GM18517 (cell line): ENCODE measurements around the gene CAB39L.

Experiments used
- ATAC-seq: cut with Tn5 transposase; IDR thresholded peaks from one replicate; pipeline ENCODE4 v1.9.1; 2021; ENCODE audit warnings: mild to moderate bottlenecking, moderate library complexity; ENCODE audit not compliant: unreplicated experiment

CAB39L gene

DNA sequence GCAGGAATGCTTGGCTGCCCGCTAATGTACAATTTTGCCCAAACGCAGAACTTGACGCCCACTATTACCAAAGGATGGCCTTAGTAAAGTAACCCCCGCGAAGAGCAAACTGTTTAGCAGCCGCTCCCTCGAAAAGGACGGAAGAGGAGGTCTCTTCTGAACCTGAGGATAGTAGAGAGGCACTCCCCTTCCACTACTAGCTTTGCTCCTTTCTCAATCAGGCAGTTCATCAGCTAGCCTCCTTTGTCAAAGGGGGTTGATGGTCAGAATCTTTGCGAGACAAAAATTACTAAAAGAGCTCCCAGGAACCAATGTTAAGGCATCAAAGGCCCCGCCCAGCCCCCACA is 534 bp downstream of the CAB39L start:
- no peak for ATAC-seq

DNA sequence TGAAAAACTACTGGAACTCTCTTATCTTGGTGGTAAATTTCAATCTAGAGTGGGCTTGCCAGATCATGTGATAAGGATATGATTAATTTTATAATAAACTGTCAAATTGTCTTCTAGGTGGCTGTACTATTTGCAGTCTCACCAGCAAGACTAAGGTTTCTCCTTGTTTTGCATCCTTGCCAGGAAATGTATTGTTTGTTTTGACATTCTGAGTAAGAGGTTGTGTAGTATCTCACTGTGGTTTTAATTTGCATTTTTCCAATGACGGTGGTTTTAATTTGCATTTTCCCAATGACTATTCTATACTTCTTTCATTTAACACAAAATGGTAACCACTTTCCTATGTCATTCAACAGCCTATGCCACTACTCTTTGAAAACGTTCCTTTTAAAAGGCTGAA is 2.0 kb downstream of the CAB39L start:
- no peak for ATAC-seq

- no peak for ATAC-seq
Measured at GRCh38 chr13:49441312-49441711, 2.6 kb downstream of the CAB39L start.

GRCh38 chr13:49439609-49440008 is 4.3 kb downstream of the CAB39L start:
- no peak for ATAC-seq

GRCh38 chr13:49437705-49438104 is 6.2 kb downstream of the CAB39L start:
- no peak for ATAC-seq

DNA sequence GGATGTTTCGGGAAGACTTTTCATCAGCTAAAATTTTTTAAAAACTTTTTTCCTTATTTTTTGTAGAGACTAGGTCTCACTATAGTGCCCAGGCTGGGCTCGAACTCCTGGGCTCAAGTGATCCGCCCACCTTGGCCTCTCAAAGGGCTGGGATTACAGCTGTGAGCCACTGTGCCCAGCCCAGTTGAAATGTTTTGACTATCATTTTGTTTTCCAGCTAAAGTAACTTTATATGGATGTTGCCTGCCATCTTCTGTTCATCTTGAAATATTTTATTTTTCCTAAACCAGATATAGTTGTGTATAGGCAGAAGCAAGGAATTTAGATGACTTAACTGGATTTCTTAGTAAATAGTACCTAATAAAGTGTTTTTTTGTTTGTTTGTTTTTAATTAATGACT is 7.0 kb downstream of the CAB39L start:
- ATAC-seq, result no peak

DNA sequence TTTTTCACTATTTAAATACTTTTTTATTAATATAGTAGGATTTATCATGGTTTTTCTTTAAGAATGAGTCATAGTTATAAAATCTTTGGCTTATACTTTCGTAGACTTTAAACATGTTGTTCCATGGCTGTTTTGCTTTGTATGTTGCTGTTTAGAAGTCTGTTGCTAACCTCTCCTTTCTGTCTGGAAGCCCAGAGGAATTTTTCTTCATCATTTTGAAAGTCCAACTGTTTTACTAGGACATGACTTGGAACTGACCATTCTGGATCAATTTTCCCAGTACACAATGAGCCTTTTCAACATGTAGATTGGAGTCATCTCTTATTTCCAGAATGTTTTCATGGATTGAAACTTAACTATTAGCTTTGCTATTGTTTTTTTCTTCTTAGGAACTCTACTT is 7.9 kb downstream of the CAB39L start:
- no peak for ATAC-seq

GRCh38 chr13:49429121-49429520 is 14.7 kb downstream of the CAB39L start:
- ATAC-seq, result no peak

GRCh38 chr13:49428041-49428763 is 15.7 kb downstream of the CAB39L start:
- no peak for ATAC-seq

DNA sequence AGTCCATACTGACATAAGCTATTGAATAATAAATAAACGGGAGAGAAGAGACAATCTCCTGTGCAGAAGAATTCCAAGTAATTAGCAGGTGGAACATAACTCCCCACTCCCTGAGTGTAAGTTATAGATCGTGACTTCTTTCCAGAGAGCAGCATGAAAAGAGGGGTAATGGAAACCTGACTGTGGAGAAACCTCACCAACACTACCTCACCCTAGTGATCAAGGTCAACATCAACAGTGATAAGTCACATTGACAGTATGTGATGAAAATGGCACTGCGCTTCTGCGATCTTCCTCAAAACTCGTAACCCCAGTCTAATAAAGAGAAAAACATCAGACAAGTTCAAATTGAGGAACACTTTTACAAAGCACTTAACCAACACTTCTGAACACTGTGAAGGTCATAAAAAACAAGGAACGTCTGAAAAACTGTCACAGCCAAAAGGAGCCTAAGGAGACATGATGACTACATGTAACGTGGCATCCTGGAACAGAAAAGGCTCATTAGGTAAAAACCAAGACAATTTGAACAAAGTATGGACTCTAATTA is 19.8 kb downstream of the CAB39L start:
- no peak for ATAC-seq

DNA sequence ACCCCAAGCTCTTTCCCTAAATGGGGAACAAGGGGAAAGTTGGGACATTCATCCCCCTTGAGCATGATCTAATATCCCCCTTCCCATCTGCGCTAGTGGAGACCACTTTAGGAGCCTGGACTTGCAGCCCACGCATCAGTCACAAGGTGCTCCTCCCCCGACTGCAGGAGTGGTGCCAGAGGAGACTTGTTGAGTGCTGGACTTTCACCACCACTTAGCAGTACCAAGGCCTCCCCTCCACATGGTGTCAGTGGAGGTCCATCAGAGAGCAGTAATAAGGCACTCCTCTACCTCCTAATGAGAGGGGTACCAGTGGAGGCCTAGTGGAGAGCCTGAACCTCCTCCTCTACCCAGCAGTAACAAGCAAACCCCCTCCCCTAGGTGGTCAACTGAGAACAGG is 22.5 kb downstream of the CAB39L start:
- ATAC-seq, result no peak

- no peak for ATAC-seq
Measured at GRCh38 chr13:49419276-49419675, 24.6 kb downstream of the CAB39L start.

DNA sequence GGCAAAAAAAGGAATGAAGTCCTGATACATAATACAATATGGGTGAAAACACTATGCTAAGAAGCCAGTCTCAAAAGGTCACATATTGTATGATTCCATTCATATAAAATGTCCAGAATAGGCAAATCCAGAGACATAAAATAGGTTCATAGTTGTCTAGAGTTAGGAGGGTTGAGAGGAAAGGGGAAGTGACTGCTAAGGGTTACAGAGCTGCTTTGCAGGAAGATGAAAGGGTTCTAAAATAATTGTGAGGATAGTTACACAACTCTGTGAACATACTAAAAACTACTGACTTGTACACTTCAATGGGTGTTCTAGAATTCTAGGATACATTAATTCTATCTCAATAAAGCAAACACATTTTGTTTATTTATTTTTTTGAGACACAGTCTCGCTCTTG is 25.7 kb downstream of the CAB39L start:
- no peak for ATAC-seq

- no peak for ATAC-seq
Measured at GRCh38 chr13:49417161-49417560, 26.7 kb downstream of the CAB39L start.

DNA sequence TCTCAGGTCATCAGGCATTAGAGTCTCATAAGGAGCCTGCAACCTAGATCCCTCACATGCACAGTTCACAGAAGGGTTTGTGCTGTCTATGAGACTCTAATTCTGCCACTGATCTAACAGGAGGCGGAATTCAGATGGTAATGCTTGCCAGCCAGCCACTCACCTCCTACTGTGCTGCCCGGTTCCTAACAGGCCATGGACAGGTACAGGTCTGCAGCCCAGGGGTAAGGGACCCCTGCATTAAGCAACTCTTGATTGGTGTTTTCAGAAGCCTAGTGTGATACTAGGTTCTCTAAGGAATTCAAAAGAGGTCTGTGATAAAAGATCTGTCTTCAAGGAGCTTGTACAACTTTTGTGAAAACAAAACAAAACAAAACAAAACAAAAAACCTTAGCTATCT is 31.1 kb downstream of the CAB39L start:
- ATAC-seq, result no peak

DNA sequence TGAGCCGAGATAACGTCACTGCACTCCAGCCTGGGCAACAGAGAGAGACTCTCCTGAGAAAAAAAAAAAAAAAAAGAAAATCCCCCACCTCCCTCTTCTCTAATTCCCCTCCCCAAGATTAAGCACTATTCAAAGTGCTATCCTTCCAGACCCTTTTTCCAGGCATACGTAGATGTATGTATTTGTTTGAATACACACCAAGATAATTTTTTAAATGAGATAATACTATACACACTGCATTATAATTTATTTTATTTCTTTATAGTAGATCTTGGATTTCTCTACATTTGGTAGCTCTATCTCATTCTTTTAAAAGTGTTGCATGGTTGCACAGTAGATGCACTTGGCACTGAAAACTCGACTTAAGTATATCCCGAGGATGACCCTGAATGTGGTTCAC is 32.5 kb downstream of the CAB39L start:
- ATAC-seq, result no peak

GRCh38 chr13:49410477-49410876 is 33.4 kb downstream of the CAB39L start:
- no peak for ATAC-seq

DNA sequence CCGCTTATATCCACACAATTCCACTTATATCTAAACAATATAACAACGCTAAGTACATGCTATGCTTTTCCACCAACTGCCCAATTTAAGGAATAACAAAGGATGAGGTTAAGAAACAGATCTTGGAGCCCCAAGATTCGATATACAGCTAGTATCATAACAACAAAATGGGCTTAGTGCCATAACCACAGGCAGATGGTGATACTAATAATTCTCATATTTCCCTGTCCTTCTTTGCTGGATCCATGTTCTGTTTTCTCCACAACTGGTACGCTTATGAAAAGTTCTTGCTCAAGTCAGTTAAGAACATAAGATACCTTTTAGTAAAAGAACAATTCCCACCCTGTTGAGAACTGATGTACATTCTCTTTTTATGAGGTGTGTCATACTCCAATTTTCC is 33.9 kb downstream of the CAB39L start:
- no peak for ATAC-seq

DNA sequence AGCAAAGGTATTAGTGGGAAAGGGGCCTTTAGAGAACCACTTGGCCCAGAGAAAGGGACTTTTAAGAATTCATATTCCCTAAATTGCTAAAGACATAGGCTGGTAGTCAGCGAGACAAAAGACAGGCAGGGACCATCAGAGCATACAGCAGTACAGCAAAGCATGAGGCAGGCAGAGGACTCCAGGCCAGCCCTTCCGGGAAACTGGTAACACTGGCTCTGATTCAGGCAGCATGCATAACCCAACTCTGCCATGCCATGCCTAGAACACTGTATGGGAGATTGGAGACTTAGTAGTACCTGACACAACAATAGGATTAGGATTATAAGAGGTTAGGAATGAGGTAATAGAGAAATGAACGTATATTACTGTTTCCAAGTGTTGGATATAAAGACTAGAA is 34.9 kb downstream of the CAB39L start:
- ATAC-seq, result no peak

- ATAC-seq, result no peak
Measured at GRCh38 chr13:49407936-49408335, 35.9 kb downstream of the CAB39L start.

DNA sequence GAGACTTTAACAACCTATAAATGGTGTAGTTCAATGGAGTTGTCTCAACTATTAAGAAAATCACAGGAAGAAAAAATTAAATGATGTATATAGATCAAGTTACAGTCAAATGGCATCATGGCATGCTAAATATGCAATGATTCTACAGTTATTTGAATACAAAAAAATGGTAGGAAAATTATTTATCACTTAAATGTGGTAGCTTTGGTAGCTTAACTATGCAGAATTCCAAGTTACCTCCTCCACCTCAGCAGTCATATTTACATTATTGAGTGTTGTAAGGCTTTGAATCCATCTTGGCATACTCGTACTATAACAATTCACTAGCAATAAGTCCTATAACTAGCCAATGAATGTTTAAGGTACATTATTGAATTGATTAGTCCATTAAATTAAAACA is 36.8 kb downstream of the CAB39L start:
- no peak for ATAC-seq

DNA sequence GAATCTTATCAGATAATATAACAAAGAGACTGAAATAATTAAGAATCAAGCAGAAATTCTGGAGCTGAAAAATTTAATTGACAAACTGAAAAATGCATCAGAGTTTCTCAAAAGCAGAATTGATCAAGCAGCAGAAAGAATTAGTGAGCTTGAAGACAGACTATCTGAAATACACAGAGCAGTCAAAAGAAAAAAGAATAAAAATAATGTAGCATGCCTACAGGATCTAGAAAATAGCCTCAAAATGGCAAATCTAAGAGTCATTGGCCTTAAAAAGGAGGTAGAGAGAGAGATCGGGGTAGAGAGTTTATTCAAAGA is 39.2 kb downstream of the CAB39L start:
- ATAC-seq, result no peak

DNA sequence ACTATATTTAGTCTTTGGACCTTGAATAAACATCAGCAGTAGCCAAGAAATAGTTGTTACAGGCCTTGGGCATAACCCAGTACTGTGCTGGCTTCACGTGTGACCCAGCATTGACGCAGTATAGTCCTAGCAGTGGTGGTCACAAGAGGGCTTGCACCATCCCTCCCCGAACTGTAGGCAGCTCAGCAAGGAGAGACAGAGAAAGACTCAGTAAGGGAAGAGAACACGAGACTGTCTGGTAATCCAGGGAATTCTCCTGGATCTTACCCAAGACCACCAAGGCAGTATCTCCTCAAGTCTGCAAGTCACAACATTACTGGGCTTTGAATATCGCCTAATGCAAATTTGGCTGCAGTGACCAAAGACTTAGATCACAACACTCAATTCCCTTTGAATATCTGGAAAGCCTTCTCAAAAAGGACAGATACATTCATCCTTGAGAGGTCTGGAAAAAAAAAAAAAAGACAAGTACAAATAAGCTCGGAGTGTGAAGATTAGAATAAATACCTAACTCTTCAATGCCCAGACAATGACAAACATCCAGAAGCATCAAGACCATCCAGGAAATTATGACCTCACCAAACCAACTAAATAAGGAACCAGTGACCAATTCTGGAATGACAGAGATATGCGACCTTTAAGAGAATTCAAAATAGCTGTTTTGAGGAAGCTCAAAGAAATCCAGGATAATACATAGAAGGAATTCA is 39.7 kb downstream of the CAB39L start:
- no peak for ATAC-seq
